AG08395 (cell line): ENCODE results near the gene TBX10.
"Not testable (repeated sequence)": the region's sequence is repeated elsewhere in the genome, so short reads cannot be mapped to it uniquely, and the experiment has no call there.

Experiments used
- DNase-seq: peaks from one replicate; pipeline ENCODE4 v3.0.0; 2012; ENCODE audit warnings: mixed read lengths, low spot score

Gene TBX10

GRCh38 chr11:67615728-67616430 lies 23.7 kb downstream of the TBX10 start:
- no peak for DNase-seq

DNA sequence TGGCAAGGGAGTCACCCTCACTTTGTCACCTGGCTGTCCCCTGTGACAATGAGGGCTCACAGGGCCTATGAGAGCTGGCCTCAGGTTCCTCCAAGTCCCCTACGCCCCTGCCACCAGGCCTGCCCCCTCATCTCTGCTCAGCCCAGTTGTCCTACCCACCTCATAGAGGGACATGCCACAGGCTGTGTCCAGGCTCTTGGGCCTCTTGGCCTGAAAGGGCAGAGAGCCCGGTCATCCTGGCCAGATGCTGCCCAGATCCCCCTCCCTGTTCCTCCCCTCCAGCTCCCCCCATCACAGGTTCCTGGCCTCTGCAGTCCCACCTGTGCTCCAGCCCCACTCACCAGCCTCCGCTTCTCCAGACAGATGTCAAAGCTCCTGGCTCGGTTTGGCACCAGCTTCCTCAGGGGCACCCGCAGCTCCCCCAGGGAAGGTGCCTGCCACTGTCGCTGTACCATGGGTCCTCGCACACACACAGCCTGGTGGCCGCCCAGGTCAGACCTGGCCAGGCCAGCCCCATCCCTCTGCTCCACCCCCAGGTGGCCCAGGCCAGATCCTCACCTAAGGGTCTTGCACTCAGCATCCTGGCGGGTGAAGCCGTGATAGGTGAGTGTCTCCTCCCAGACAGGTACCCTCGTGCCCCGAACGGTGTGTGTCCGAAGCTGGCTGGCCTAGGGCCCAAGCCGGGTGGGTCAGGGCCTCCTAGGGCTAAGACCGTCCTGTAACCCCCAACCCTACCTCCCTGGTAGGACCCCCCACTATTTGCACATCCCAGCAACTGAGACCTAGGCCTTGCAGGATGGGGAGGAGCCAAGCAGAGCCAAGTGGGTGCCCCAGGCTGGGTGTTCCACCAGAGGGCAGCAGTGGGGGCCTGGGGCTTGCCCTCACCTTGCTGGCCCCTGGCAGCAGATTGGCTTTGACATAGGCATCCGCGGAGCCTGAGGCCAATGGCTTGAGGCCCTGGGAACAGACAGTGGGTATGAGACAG lies 24.5 kb downstream of the TBX10 start:
- DNase-seq, result peak; percentile 35

DNA sequence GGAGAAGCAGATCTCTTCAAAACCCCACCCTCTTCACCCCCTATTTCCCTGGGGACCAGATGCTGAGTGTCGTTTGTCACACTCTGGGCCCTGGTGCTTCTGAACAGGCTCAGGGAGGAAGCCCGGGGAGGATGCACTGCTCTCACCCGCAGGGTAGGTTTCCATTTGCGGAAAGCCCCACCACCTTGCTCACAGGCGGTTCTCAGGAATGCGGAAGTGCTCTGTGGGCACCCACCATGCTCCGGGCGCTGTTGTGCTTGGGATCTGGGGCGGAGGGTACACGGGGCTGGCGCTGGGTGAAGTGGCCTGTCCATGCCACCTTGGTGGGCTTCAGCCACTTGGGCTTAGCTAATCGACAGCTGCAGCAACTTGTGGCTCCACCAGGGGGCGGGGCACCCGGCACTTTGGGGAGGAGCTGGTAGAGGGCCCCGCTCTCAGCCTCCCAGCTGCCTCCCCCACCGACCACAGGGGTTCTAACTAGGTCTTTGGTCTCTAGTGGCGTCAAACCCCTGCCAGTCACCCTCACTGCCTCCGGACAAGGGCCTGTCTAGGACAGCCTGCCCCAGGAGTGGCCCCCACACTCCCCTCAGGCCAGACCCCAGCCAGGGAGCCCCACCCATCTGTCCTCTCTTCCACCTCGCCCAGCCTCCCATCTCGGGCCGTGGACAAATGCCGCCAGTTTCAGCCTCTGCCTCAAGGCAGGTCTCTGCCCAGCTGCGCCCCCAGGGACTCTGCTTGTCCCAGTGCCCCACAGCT lies 25.4 kb downstream of the TBX10 start:
- DNase-seq, result peak; percentile 52

- no peak for DNase-seq
These were observed 26.1 kb downstream of the TBX10 start for GRCh38 chr11:67613313-67613959.

- DNase-seq, result no peak
These were observed 26.8 kb downstream of the TBX10 start for GRCh38 chr11:67612751-67613150.

DNA sequence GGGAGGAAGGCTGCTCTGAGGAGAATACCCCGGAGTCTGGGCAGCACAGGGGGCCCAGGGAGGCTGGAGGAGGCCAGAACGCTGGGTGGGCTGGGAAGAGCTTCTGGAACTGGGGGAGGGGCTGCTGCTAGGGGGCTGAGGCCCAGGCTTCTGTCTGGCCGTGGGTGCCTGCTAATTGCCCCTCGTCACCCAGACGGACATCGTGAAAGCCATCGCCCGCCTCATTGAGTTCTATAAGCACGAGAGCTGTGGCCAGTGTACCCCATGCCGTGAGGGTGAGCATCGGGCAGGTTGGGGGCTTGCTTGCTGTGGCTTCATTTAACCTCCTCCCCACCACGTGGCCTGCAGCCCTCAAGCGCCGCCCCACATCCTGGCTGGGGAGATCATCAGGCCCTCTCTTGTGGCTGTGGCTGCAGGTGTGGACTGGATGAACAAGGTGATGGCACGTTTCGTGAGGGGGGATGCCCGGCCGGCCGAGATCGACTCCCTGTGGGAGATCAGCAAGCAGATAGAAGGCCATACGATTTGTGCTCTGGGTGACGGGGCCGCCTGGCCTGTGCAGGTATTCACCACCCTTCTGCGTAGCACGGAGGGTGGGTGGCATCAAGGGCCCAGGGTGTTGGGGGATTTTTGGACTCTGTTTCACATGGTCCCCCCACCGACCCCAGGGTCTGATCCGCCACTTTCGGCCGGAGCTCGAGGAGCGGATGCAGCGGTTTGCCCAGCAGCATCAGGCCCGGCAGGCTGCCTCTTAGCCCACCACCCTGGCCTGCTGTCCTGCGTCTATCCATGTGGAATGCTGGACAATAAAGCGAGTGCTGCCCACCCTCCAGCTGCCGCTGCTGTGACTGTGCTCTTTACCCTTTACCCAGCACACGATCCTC lies 27.6 kb downstream of the TBX10 start:
- no peak for DNase-seq

- DNase-seq, result no peak
These were observed 28.4 kb downstream of the TBX10 start for GRCh38 chr11:67611165-67611564.

DNA sequence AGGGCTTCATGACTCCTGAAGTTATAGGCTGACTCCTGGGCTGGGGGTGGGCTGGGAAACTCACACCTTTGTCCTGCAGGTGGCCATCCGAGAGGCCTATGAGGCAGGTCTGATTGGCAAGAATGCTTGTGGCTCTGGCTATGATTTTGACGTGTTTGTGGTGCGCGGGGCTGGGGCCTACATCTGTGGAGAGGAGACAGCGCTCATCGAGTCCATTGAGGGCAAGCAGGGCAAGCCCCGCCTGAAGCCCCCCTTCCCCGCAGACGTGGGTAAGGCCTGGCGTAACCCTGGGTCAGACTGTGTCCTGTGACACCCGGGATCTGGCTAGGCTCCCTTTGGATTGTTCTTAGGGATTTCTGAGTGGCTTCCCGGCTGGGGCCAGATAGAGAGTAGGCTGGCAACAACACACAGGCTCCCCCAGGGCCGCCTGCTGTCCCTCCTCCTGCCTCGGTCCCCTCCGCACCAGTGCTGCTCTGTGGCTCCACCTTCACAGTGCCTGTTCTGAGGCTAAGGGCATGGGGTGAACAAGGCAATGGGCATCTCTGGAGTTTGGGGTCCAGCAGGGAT lies 29.2 kb downstream of the TBX10 start:
- no peak for DNase-seq

DNA sequence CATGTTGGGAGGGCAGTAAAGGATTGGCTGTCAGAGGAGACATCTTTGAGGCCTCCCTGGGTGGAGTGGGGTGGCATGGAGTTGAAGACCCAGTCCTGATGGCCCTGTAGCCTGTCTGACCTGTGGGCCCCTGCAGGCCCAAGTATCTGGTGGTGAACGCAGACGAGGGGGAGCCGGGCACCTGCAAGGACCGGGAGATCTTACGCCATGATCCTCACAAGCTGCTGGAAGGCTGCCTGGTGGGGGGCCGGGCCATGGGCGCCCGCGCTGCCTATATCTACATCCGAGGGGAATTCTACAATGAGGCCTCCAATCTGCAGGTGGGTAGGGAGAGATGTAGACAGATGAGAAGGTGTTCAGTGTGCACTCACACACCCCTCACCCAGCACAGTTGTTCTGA lies 30.2 kb downstream of the TBX10 start:
- DNase-seq, result no peak

DNA sequence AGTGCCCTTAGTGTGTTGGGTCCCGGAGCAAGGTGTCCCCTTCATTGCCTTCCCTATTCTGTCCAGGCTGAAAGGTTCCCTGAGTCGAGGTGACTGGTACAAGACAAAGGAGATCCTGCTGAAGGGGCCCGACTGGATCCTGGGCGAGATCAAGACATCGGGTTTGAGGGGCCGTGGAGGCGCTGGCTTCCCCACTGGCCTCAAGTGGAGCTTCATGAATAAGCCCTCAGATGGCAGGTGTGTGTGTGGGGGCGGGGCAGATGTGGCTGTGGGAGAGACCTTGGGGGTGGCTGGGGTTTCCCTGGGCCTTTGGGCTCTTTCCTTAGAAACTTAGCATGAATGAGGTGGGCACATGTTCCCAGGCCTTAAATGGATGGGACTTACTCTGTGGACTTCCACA lies 31.1 kb downstream of the TBX10 start:
- no peak for DNase-seq

DNA sequence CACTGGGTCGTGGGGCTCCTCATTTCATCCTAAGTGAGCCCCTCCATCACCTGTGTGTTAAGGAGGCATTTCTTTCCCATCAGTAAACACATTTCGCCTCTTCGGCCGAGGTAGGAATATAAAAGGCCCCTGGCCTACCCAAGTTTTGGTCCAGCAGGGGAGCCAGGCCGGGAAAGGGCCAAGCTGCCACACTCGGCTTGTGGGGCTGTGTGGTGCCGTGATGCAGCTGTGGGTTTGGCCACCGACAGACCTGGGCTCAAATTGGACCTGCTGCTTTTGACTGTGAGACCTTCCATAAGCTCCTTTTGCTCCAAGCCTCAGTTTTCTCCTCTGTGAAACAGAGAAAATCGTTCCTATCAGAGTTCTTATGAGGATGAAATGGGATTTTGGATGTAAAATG lies 32.1 kb downstream of the TBX10 start:
- DNase-seq, result no peak

- peak; percentile 93 for DNase-seq
These were observed 32.9 kb downstream of the TBX10 start, which contains the start of gene NDUFV1 for GRCh38 chr11:67606492-67607295. TSS of gene NDUFV1 (plus strand) at chr11:67606936. CDS start at chr11:67607005, 69 bp downstream.

- DNase-seq, result peak; percentile 31
These were observed 33.5 kb downstream of the TBX10 start for GRCh38 chr11:67606093-67606491.

DNA sequence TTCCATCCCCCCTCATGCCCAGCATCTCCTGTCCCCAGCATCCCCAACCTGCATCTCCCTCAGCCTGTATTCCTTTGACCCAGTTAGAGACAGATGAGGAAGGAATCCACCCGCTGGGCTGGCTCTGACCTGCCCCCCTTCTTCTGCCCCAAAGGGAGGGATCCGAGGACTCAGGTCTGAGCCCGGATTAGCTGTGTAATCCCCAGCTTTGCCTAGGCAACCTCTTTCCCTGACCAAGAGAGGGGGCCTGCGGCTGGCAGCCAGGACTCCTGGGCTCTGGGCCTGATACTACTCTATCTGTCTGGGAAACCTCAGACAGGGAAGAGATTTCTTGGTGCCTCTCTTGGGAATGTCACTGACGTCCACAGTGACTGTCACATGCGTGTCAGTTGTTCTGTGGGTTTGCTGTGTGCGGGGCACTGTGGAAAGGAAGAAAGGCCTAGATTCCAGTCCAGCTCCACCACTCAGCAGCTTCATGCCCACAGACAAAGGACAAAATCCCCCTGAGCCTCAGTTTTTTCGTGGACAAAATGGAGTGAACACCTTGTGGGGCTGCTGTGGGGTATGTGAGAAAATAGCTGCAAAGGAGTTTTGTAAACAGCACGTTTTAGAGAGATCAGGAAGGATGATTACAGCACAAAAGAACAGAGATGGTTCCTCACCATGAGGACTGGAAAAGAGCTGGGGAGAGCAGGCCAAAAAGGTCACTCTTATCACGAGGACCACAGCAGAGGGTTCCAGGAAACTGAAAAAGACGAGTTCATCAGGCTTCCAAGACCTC lies 34.1 kb downstream of the TBX10 start:
- no peak for DNase-seq

GRCh38 chr11:67604815-67605214 lies 34.7 kb downstream of the TBX10 start:
- no peak for DNase-seq

- not testable (repeated sequence) for DNase-seq
These were observed 35.4 kb downstream of the TBX10 start for GRCh38 chr11:67604119-67604518.

- DNase-seq, result no peak
These were observed 38.5 kb downstream of the TBX10 start for GRCh38 chr11:67601098-67601497.

DNA sequence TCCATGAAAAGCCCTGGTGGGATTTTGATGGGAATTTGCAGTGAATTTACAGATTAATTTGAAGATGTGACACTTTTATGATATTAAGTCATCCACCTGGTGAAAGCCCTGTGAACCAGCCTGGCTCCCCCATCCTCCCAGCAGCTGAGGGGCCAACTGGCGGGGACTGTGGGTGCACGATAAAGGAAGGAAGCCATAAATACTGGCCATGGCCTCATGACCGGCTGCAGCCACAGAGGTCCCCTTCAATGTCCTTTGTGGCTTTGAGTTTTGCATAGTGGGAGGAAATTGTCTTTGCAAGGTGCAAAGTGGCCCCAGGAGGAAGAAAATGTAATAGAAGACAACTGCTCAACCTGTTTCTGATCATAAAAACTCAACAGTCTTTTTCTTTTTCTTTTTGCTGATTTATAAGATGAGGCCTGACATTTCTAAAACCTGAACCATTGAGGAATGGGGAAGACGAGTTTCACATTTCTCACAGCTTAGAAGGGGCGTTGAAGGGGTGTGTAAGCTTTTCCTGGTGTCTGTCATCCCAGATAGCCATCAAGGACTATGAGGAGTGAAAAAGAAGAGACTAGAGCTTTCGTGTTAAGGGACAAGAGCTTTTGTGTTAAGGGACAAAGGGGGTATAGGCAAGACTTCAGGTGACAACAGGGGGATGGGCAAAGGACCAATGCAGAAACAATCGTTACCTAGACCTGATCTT lies 39.1 kb downstream of the TBX10 start:
- DNase-seq, result no peak
